GM12872 (cell line): ENCODE results near the gene OR5AK2.

Experiments used
- TF ChIP-seq, protein P1 (sequence below): IDR thresholded peaks from 3 replicates; pipeline ENCODE4 v1.5.1; 2011; ENCODE audit warnings: low read depth, mild to moderate bottlenecking, low read length, moderate library complexity; ENCODE audit not compliant: insufficient read depth

The OR5AK2 gene, protein sequence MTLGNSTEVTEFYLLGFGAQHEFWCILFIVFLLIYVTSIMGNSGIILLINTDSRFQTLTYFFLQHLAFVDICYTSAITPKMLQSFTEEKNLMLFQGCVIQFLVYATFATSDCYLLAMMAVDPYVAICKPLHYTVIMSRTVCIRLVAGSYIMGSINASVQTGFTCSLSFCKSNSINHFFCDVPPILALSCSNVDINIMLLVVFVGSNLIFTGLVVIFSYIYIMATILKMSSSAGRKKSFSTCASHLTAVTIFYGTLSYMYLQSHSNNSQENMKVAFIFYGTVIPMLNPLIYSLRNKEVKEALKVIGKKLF

DNA sequence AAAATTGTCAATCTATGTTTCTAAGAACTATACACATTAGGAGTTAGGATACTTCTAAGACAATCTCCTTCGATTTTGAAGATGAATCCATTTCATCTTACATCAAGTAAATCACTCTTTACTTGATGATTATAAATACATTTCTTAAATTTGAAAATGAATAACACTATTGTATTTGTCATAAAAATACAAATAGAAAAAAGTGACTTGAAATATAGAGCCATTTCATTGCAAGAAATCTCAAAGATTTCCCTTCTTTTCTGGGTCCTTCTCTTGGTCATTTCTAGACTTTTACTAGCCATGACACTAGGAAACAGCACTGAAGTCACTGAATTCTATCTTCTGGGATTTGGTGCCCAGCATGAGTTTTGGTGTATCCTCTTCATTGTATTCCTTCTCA, at the start of gene OR5AK2:
Gene OR5AK2 (plus strand): TSS at position 301 of the 400 bp plus-strand sequence. CDS start 0 bp downstream, at position 301.
- TF ChIP-seq, protein P1, sequence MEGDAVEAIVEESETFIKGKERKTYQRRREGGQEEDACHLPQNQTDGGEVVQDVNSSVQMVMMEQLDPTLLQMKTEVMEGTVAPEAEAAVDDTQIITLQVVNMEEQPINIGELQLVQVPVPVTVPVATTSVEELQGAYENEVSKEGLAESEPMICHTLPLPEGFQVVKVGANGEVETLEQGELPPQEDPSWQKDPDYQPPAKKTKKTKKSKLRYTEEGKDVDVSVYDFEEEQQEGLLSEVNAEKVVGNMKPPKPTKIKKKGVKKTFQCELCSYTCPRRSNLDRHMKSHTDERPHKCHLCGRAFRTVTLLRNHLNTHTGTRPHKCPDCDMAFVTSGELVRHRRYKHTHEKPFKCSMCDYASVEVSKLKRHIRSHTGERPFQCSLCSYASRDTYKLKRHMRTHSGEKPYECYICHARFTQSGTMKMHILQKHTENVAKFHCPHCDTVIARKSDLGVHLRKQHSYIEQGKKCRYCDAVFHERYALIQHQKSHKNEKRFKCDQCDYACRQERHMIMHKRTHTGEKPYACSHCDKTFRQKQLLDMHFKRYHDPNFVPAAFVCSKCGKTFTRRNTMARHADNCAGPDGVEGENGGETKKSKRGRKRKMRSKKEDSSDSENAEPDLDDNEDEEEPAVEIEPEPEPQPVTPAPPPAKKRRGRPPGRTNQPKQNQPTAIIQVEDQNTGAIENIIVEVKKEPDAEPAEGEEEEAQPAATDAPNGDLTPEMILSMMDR = no peak

DNA sequence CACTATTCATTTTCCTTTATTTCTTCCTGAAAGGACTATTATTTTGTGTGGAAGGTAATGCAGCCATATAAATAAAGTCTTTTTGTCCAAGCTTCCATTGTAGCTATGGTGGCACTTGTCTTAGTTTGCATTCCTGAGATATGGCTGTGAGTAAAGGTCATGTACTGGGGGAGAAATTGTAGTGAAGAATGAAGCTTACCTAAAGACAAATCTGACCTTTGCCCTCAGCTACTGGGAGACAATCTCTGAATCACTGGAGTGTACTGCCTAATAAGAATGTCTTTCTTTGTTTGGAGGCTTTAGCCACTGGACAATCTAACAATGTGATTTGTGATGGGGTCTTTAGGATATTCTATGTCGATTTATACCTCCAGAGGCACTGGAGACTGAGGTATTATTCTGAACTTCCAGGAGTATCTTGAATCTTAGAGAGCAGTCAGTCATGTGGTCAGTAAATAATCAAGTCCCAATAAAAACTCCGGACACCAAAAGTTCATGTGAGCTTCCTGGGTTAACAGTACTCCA, 39.7 kb upstream of the OR5AK2 start:
- TF ChIP-seq, protein P1 = no peak

DNA sequence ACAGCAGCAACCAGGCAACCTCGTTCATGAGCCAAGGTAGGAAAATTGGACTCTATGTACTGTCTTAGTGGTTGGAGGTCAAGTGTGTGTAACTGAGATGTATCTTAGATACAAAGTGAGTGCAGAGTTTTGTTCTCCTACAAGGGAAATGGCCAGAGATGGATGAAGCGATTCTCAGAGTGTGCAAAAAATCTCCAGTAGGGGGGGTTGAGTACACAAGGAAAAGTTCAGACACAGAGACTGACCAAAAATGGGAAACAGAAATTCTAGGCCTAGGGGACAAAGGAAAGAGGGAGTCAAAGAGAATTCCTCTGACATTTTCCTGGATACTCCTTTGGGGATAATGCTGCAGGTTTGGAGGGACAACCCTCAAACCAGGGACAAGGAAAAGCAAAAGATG, 38.2 kb upstream of the OR5AK2 start:
- TF ChIP-seq, protein P1 = no peak

DNA sequence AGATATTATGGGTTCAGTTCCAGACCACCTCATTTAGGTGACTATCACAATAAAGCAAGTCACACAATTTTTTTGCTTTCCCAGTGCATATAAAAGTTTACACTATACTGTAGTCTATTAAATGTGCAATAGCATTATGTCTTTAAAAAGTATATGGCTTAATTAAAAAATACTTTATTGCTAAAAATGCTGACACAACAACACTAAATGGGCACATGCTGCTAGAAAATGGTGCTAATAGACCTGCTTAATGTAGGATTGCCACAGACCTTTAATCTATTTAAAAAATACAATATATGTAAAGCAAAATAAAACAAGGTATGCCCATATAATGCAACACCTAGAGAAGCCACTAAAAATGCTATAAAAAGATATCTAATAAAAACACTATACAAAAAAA, 27.1 kb upstream of the OR5AK2 start:
- TF ChIP-seq, protein P1 = no peak

DNA sequence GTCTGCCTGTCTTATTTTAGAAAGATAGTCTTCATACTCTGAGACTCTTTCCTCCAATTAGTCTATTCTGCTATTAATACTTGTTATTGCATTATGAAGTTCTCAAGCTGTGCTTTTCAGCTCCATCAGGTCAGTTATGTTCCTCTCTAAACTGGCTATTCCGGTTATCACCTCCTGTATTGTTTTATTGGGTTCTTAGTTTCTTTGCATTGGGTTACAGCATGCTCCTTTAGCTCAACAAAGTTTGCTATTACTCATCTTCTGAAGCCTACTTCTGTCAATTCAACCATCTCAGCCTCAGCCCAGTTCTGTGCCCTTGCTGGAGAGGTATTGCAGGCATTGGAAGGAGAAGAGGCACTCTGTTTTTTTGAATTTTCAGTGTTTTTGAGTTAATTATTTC, 21.0 kb upstream of the OR5AK2 start:
- TF ChIP-seq, protein P1 = no peak

DNA sequence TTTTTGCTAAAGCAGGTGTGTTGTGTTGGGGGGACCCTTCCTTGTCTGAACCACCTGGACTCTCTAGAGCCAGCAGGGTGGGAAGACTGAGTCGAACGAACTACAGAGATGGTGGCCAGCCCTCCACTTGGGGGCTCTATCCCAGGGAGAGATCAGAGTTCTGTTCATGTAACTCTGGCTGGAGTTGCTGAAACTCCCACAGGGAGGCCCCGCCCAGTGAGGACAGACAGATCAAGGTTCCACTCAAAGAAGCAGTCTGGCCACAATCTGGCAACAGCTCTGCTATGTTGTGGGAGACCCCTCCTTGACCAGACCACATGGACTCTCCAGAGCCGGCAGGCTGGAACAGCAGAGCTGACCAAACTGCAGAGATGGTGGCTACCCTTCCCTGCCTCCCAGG, 20.2 kb upstream of the OR5AK2 start:
- TF ChIP-seq, protein P1 = no peak

DNA sequence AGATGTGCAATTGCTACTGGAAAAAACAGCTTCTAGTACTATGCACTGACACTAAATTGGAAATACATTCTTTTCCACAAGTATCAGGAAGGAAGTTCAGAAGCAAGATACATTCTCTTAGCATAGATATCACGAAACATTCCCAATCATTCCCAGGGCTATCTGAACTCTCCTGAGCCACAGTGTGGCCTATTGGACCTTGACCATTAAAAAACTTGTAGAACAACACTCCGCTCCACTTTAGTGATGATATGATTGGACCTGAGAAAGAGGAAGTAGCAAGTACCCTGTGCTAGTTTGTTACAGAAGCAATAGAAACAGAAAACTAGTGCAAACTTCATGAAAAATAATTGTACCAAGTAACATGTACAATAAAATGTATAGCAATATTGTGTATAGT, 11.4 kb upstream of the OR5AK2 start:
- TF ChIP-seq, protein P1 = no peak
